WTC11 (cell line): ENCODE measurements around the gene LRRC8A. TPM values are rescaled to one million over a fixed set of nuclear protein-coding genes. Genes with fewer than 3 reads are reported as not detected.

Source experiments
- ATF1 ChIP-seq: sonication (generic); formaldehyde crosslinking; IDR thresholded peaks from 2 replicates; pipeline ENCODE4 v1.8.1; 2023; ENCODE audit warnings: mild to moderate bottlenecking, moderate library complexity, missing genetic modification reagents
- ATF6 ChIP-seq: sonication (generic); formaldehyde crosslinking; IDR thresholded peaks from 2 replicates; pipeline ENCODE4 v1.8.1; 2023; ENCODE audit warnings: mild to moderate bottlenecking, missing genetic modification reagents
- CDX4 ChIP-seq: fragments of 250-450 bp; sonication (Bioruptor Pico); IDR thresholded peaks from 2 replicates; pipeline ENCODE4 v1.9.0; 2021; ENCODE audit warnings: moderate library complexity, mild to moderate bottlenecking, inconsistent platforms, borderline replicate concordance
- CREB1 ChIP-seq: sonication (generic); formaldehyde crosslinking; IDR thresholded peaks from 2 replicates; pipeline ENCODE4 v1.8.0; 2023; ENCODE audit warnings: mild to moderate bottlenecking, missing genetic modification reagents
- ELF4 ChIP-seq: sonication (generic); formaldehyde crosslinking; IDR thresholded peaks from 2 replicates; pipeline ENCODE4 v1.8.1; 2022; ENCODE audit warnings: low read depth, mild to moderate bottlenecking, moderate library complexity, missing genetic modification reagents
- EMX1 ChIP-seq: fragments of 250-450 bp; sonication (Bioruptor Pico); IDR thresholded peaks from 2 replicates; pipeline ENCODE4 v1.8.0; 2021; ENCODE audit warnings: mild to moderate bottlenecking
- ERG ChIP-seq: fragments of 250-450 bp; sonication (Bioruptor Pico); IDR thresholded peaks from 2 replicates; pipeline ENCODE4 v1.8.0; 2021; ENCODE audit warnings: mild to moderate bottlenecking
- ESRRA ChIP-seq: sonication (generic); formaldehyde crosslinking; IDR thresholded peaks from 2 replicates; pipeline ENCODE4 v1.8.1; 2022; ENCODE audit warnings: mild to moderate bottlenecking, missing genetic modification reagents, borderline replicate concordance
- ETV6 ChIP-seq: sonication (generic); formaldehyde crosslinking; IDR thresholded peaks from 2 replicates; pipeline ENCODE4 v1.8.1; 2022; ENCODE audit warnings: mild to moderate bottlenecking, missing genetic modification reagents
- GTF2I ChIP-seq: fragments of 250-450 bp; sonication (Bioruptor Pico); conservative IDR thresholded peaks from 2 replicates; pipeline ENCODE4 v1.4.0; 2021; ENCODE audit warnings: mild to moderate bottlenecking
- HMGXB4 ChIP-seq: sonication (generic); formaldehyde crosslinking; IDR thresholded peaks from 2 replicates; pipeline ENCODE4 v1.8.1; 2023; ENCODE audit warnings: mild to moderate bottlenecking, moderate library complexity, missing genetic modification reagents
- JUN ChIP-seq: sonication (generic); formaldehyde crosslinking; IDR thresholded peaks from 2 replicates; pipeline ENCODE4 v1.8.0; 2023; ENCODE audit warnings: mild to moderate bottlenecking, missing genetic modification reagents
- MLX ChIP-seq: sonication (generic); formaldehyde crosslinking; IDR thresholded peaks from 2 replicates; pipeline ENCODE4 v1.8.1; 2023; ENCODE audit warnings: mild to moderate bottlenecking, missing genetic modification reagents, moderate library complexity
- NFATC4 ChIP-seq: fragments of 250-450 bp; sonication (Bioruptor Pico); IDR thresholded peaks from 2 replicates; pipeline ENCODE4 v1.9.0; 2021; ENCODE audit warnings: mild to moderate bottlenecking
- NR1H2 ChIP-seq: sonication (generic); formaldehyde crosslinking; IDR thresholded peaks from 2 replicates; pipeline ENCODE4 v1.9.0; 2021; ENCODE audit warnings: mild to moderate bottlenecking, moderate library complexity, missing genetic modification reagents
- PREB ChIP-seq: sonication (generic); formaldehyde crosslinking; IDR thresholded peaks from 2 replicates; pipeline ENCODE4 v1.8.1; 2022; ENCODE audit warnings: mild to moderate bottlenecking, missing genetic modification reagents, moderate library complexity, borderline replicate concordance
- PRRX2 ChIP-seq: fragments of 250-450 bp; sonication (Bioruptor Pico); IDR thresholded peaks from 2 replicates; pipeline ENCODE4 v1.8.0; 2021; ENCODE audit warnings: mild to moderate bottlenecking
- RORB ChIP-seq: fragments of 250-450 bp; sonication (Bioruptor Pico); IDR thresholded peaks from 2 replicates; pipeline ENCODE4 v1.9.0; 2021; ENCODE audit warnings: mild to moderate bottlenecking
- SMAD3 ChIP-seq: sonication (generic); formaldehyde crosslinking; IDR thresholded peaks from 2 replicates; pipeline ENCODE4 v1.8.0; 2022; ENCODE audit warnings: missing genetic modification reagents, mild to moderate bottlenecking, borderline replicate concordance
- SP1 ChIP-seq: sonication (generic); formaldehyde crosslinking; conservative IDR thresholded peaks from 2 replicates; pipeline ENCODE4 v1.8.1; 2022; ENCODE audit warnings: missing genetic modification reagents
- STAT6 ChIP-seq: sonication (generic); formaldehyde crosslinking; conservative IDR thresholded peaks from 2 replicates; pipeline ENCODE4 v1.8.1; 2023; ENCODE audit warnings: mild to moderate bottlenecking, low read depth, missing genetic modification reagents, moderate library complexity
- TCF7 ChIP-seq: sonication (generic); formaldehyde crosslinking; IDR thresholded peaks from 2 replicates; pipeline ENCODE4 v1.8.0; 2022; ENCODE audit warnings: mild to moderate bottlenecking, low read depth, missing genetic modification reagents, moderate library complexity
- ZNF121 ChIP-seq: sonication (generic); formaldehyde crosslinking; IDR thresholded peaks from 2 replicates; pipeline ENCODE4 v1.8.0; 2023; ENCODE audit warnings: missing genetic modification reagents
- ZNF219 ChIP-seq: sonication (generic); formaldehyde crosslinking; IDR thresholded peaks from 2 replicates; pipeline ENCODE4 v1.8.0; 2023; ENCODE audit warnings: missing genetic modification reagents, mild to moderate bottlenecking, borderline replicate concordance
- ZNF281 ChIP-seq: sonication (generic); formaldehyde crosslinking; IDR thresholded peaks from 2 replicates; pipeline ENCODE4 v1.8.0; 2023; ENCODE audit warnings: mild to moderate bottlenecking, missing genetic modification reagents
- ZNF671 ChIP-seq: fragments of 250-450 bp; sonication (Bioruptor Pico); IDR thresholded peaks from 2 replicates; pipeline ENCODE4 v1.8.0; 2021; ENCODE audit warnings: mild to moderate bottlenecking
- total RNA-seq: library from RNA; stranded (reverse); gene quantifications from 3 replicates; pipeline ENCODE4 v1.2.3, GENCODE V29; 2021

Gene LRRC8A
- total RNA-seq, 1 experiment from 2014 or later = 83.5 TPM

GRCh38 chr9:128947527-128948301 lies 65.8 kb downstream of the LRRC8A start, which contains the start of the genes DOLK and NUP188 (continued):
- TF ChIP-seq ZNF281 (CRISPR knock-in tag) (0 out of 2 replicates have a peak, but pooled peaks have one; percentile 50), GTF2I (CRISPR knock-in tag) (no peak), ELF4 (CRISPR knock-in tag) (peak; percentile 64), NR1H2 (CRISPR knock-in tag) (no peak), ZNF219 (CRISPR knock-in tag) (no peak), ATF6 (CRISPR knock-in tag) (no peak), ZNF121 (CRISPR knock-in tag) (no peak), CREB1 (CRISPR knock-in tag) (peak; percentile 91), ATF1 (CRISPR knock-in tag) (no peak), JUN (CRISPR knock-in tag) (peak; percentile 34; the same call in 1 of the 2 replicates), PRRX2 (CRISPR knock-in tag) (no peak), ZNF671 (CRISPR knock-in tag) (no peak), RORB (CRISPR knock-in tag) (no peak), ETV6 (CRISPR knock-in tag) (peak; percentile 93; the same call in 1 of the 2 replicates), TCF7 (CRISPR knock-in tag) (peak; percentile 88; the same call in 1 of the 2 replicates), EMX1 (CRISPR knock-in tag) (no peak), SMAD3 (CRISPR knock-in tag) (peak; percentile 78), NFATC4 (CRISPR knock-in tag) (no peak), HMGXB4 (CRISPR knock-in tag) (peak; percentile 9; the same call in 1 of the 2 replicates), SP1 (CRISPR knock-in tag) (peak; percentile 99), STAT6 (CRISPR knock-in tag) (0 out of 2 replicates have a peak, but pooled peaks have one; percentile 56), PREB (CRISPR knock-in tag) (no peak), ERG (CRISPR knock-in tag) (no peak), ESRRA (CRISPR knock-in tag) (no peak), CDX4 (no peak), MLX (0 out of 2 replicates have a peak, but pooled peaks have one; percentile 21)
